OCI-LY1 (cell line): ENCODE data around the gene PRG3.

Experiments used
- CTCF ChIP-seq: fragments of 200-600 bp; sonication (generic), shearing (Covaris generic); IDR thresholded peaks from 2 replicates; pipeline ENCODE4 v1.5.1; 2017; ENCODE audit warnings: mild to moderate bottlenecking, antibody characterized with exemption, low read length, moderate library complexity, mixed read lengths
- EZH2 ChIP-seq: fragments of 200-600 bp; sonication (generic), shearing (Covaris generic); IDR thresholded peaks from 2 replicates; pipeline ENCODE4 v1.8.0; 2017; ENCODE audit warnings: borderline replicate concordance, mixed run types, mild to moderate bottlenecking, antibody characterized with exemption, low read length, moderate library complexity, mixed read lengths

GRCh38 chr11:57359896-57360690 lies 20.9 kb downstream of the PRG3 start:
- TF ChIP-seq CTCF: no peak
- no peak for TF ChIP-seq EZH2
